Smooth muscle cell (in vitro differentiated cells): ENCODE measurements around the gene DHCR24. TPM values are rescaled to one million over a fixed set of nuclear protein-coding genes. Genes with fewer than 3 reads are reported as not detected.

Experiments
- DNase-seq: peaks from one replicate; lab custom pipeline; 2025; ENCODE audit not compliant: unreplicated experiment; lab: John Stamatoyannopoulos, UW
- H2AFZ ChIP-seq: fragments of 200-600 bp; sonication (generic); 2 replicates; pipeline ENCODE4 v1.6.0; 2016; ENCODE audit warnings: antibody characterized with exemption, low read depth, mild to moderate bottlenecking
- H3F3A ChIP-seq: fragments of 200-600 bp; sonication (generic); 2 replicates; pipeline ENCODE4 v1.6.0; 2017; ENCODE audit warnings: antibody characterized with exemption, low read depth
- H3K27ac ChIP-seq: fragments of 200-600 bp; sonication (generic); 2 replicates; pipeline ENCODE4 v1.5.1; 2016; ENCODE audit warnings: low read depth, mild to moderate bottlenecking
- H3K27me3 ChIP-seq: fragments of 200-600 bp; sonication (generic); 2 replicates; pipeline ENCODE4 v1.6.1; 2016; ENCODE audit warnings: low read depth, mild to moderate bottlenecking
- H3K36me3 ChIP-seq: fragments of 200-600 bp; sonication (generic); 2 replicates; pipeline ENCODE4 v1.5.1; 2016; ENCODE audit warnings: low read depth
- H3K4me1 ChIP-seq: fragments of 200-600 bp; sonication (generic); 2 replicates; pipeline ENCODE4 v1.5.1; 2016; ENCODE audit warnings: low read depth
- H3K4me2 ChIP-seq: fragments of 200-600 bp; sonication (generic); 2 replicates; pipeline ENCODE4 v1.6.0; 2016; ENCODE audit warnings: mild to moderate bottlenecking
- H3K4me3 ChIP-seq: fragments of 200-600 bp; sonication (generic); 2 replicates; pipeline ENCODE4 v1.5.1; 2016; ENCODE audit warnings: mild to moderate bottlenecking
- H3K79me2 ChIP-seq: fragments of 200-600 bp; sonication (generic); 2 replicates; pipeline ENCODE4 v1.6.0; 2016; ENCODE audit warnings: low read depth, mild to moderate bottlenecking
- H3K9ac ChIP-seq: fragments of 200-600 bp; sonication (generic); 2 replicates; pipeline ENCODE4 v1.6.0; 2016; ENCODE audit warnings: low read depth
- H3K9me3 ChIP-seq: fragments of 200-600 bp; sonication (generic); replicated peaks from 2 replicates; pipeline ENCODE4 v1.5.1; 2016; ENCODE audit warnings: low read depth
- H4K20me1 ChIP-seq: fragments of 200-600 bp; sonication (generic); 2 replicates; pipeline ENCODE4 v1.6.0; 2016; ENCODE audit warnings: low read depth
- CTCF ChIP-seq: fragments of 200-600 bp; sonication (generic); IDR thresholded peaks from 2 replicates; pipeline ENCODE4 v1.5.1; 2017; ENCODE audit warnings: borderline replicate concordance, mild to moderate bottlenecking, antibody characterized with exemption; ENCODE audit not compliant: insufficient read depth, poor library complexity, severe bottlenecking
- WGBS: methylation state at CpG from one replicate; pipeline ENCODE4 v1.1.7; 2016; ENCODE audit warnings: low lambda C conversion rate; 5-methylcytosine and 5-hydroxymethylcytosine counted together
- polyA plus RNA-seq: library from polyadenylated mRNA; unstranded; fragments of >200 nt; fragmentation: Nextera tagmentation; extraction: Ambion mirVana; gene quantifications from 2 replicates; pipeline ENCODE4 v1.2.1, GENCODE V29; 2016
- total RNA-seq: library from RNA; depleted of rRNA; stranded (reverse); fragments of >200 nt; gene quantifications from 2 replicates; pipeline ENCODE4 v1.2.3, GENCODE V29; 2014

Gene DHCR24
- total and polyA plus RNA-seq, 2 experiments from 2014 or later, result 47.2 to 64.2 TPM

- Histone ChIP-seq H3K4me1 (no peaks in the 10 kb centered on the region), H4K20me1 (no peaks in the 10 kb centered on the region), H3K4me3 (no peak overlapping the region), H3K27me3 (no peaks in the 10 kb centered on the region), H3K27ac (no peak overlapping the region), H2AFZ (no peak overlapping the region), H3K4me2 (no peak overlapping the region), H3K36me3 (no peaks in the 10 kb centered on the region), H3F3A (no peaks in the 10 kb centered on the region), H3K79me2 (no peaks in the 10 kb centered on the region), H3K9me3 (no peaks in the 10 kb centered on the region), H3K9ac (no peak overlapping the region)
- no peak for TF ChIP-seq CTCF
- DNase-seq, result no peak
- 89% methylated on average over 9 of the region's 9 CpGs for WGBS
These were observed 40.2 kb downstream of the DHCR24 start for GRCh38 chr1:54846716-54847284.

GRCh38 chr1:54846301-54846700 is 40.7 kb downstream of the DHCR24 start:
- no peaks in the 10 kb centered on the region for H4K20me1 ChIP-seq
- H3K79me2 ChIP-seq, result no peaks in the 10 kb centered on the region
- H3K36me3 ChIP-seq, result no peaks in the 10 kb centered on the region
- H3K9ac ChIP-seq, result no peak overlapping the region
- H3K4me1 ChIP-seq, result no peaks in the 10 kb centered on the region
- no peak overlapping the region for H2AFZ ChIP-seq
- H3K4me2 ChIP-seq, result no peak overlapping the region
- DNase-seq, result no peak
- H3K4me3 ChIP-seq, result no peak overlapping the region
- no peaks in the 10 kb centered on the region for H3K27me3 ChIP-seq
- no peak for TF ChIP-seq CTCF
- no peaks in the 10 kb centered on the region for H3K9me3 ChIP-seq
- no peaks in the 10 kb centered on the region for H3F3A ChIP-seq
- 95% methylated on average over 3 of the region's 3 CpGs for WGBS
- H3K27ac ChIP-seq, result no peak overlapping the region

- Histone ChIP-seq H3K79me2 (no peaks in the 10 kb centered on the region), H3K4me3 (no peak overlapping the region), H3K9me3 (no peaks in the 10 kb centered on the region), H3K27ac (no peak overlapping the region), H3K4me2 (no peak overlapping the region), H2AFZ (no peak overlapping the region), H3K9ac (no peak overlapping the region), H3F3A (no peaks in the 10 kb centered on the region), H3K4me1 (no peaks in the 10 kb centered on the region), H3K27me3 (no peaks in the 10 kb centered on the region), H4K20me1 (no peaks in the 10 kb centered on the region), H3K36me3 (no peaks in the 10 kb centered on the region)
- no peak for TF ChIP-seq CTCF
- WGBS, result 98% methylated on average over 5 of the region's 5 CpGs
- no peak for DNase-seq
These were observed 41.2 kb downstream of the DHCR24 start for GRCh38 chr1:54845772-54846171.

GRCh38 chr1:54844564-54844963 is 42.4 kb downstream of the DHCR24 start:
- Histone ChIP-seq H3K27ac (no peak overlapping the region), H2AFZ (no peak overlapping the region), H3K9me3 (no peaks in the 10 kb centered on the region), H3K36me3 (no peaks in the 10 kb centered on the region), H4K20me1 (no peaks in the 10 kb centered on the region), H3K4me3 (no peak overlapping the region), H3K4me2 (no peak overlapping the region), H3K79me2 (no peaks in the 10 kb centered on the region), H3K4me1 (no peaks in the 10 kb centered on the region), H3F3A (no peaks in the 10 kb centered on the region), H3K9ac (no peak overlapping the region), H3K27me3 (no peaks in the 10 kb centered on the region)
- DNase-seq, result no peak
- 97% methylated on average over 3 of the region's 3 CpGs for WGBS
- no peak for TF ChIP-seq CTCF
